Measurements from ENCODE around the gene STK10.

Gene STK10

GRCh38 chr5:172188033-172188892 is at the start of gene STK10:
Gene STK10, minus strand, starts transcription at chr5:172188224. Its CDS starts 182 bp downstream, at chr5:172188042.
- TF ChIP-seq CTCF (IDR thresholded peaks at IDR 0.05; ENCODE audit: low read depth, low read length) = peak; percentile 84
- DNase-seq (ENCODE audit: extremely low read depth, low read depth) = peak; percentile 83

GRCh38 chr5:172235827-172236736 is 48.1 kb upstream of the STK10 start:
- no peak for DNase-seq (ENCODE audit: extremely low read depth, low read depth)
- TF ChIP-seq CTCF (IDR thresholded peaks at IDR 0.05; ENCODE audit: low read depth, low read length) = no peak

- peak; percentile 0 for DNase-seq (ENCODE audit: extremely low read depth, low read depth)
- no peak for TF ChIP-seq CTCF (IDR thresholded peaks at IDR 0.05; ENCODE audit: low read depth, low read length)
Observed at GRCh38 chr5:172235132-172235780, 47.2 kb upstream of the STK10 start.

- no peak for TF ChIP-seq CTCF (IDR thresholded peaks at IDR 0.05; ENCODE audit: low read depth, low read length)
- no peak for DNase-seq (ENCODE audit: extremely low read depth, low read depth)
Observed at GRCh38 chr5:172234031-172234430, 46.0 kb upstream of the STK10 start.

- no peak for TF ChIP-seq CTCF (IDR thresholded peaks at IDR 0.05; ENCODE audit: low read depth, low read length)
- DNase-seq (ENCODE audit: extremely low read depth, low read depth) = no peak
Observed at GRCh38 chr5:172229904-172230303, 41.9 kb upstream of the STK10 start.

GRCh38 chr5:172224996-172225395 is 37.0 kb upstream of the STK10 start:
- no peak for DNase-seq (ENCODE audit: extremely low read depth, low read depth)
- no peak for TF ChIP-seq CTCF (IDR thresholded peaks at IDR 0.05; ENCODE audit: low read depth, low read length)
